HEK293 (cell line): ENCODE results near the gene SLC5A9.

Experiments used
- CTCF ChIA-PET: fragments of 350-600 bp; formaldehyde crosslinking; extraction: SDS; loops from one replicate; lab custom pipeline; 2021; ENCODE audit warnings: antibody characterized with exemption; lab: Yijun Ruan, JAX
- POLR2A ChIA-PET: fragments of 300-600 bp; formaldehyde crosslinking; extraction: SDS; loops from one replicate; lab custom pipeline; 2020; ENCODE audit warnings: antibody characterized with exemption, inconsistent platforms; lab: Yijun Ruan, JAX
- H3K27ac ChIP-seq: fragments of 200-500 bp; sonication (Bioruptor generic); 2 replicates; pipeline ENCODE4 v1.5.1; 2014; ENCODE audit warnings: low read depth, low read length, control low read depth, inconsistent platforms; ENCODE audit errors: extremely low read depth
- H3K36me3 ChIP-seq, 2 experiments: fragments of 200-500 bp in 1 of 2; sonication (Bioruptor generic) in 1 of 2; 1 replicate in 1 of 2; 2 replicates in 1 of 2; pipeline ENCODE4 v1.5.1; 2014 to 2017; ENCODE audit warnings: inconsistent platforms in 2 of 2, low read length in 2 of 2; ENCODE audit not compliant: control insufficient read depth in 2 of 2, insufficient read depth in 1 of 2
- H3K4me1 ChIP-seq: fragments of 200-500 bp; sonication (Bioruptor generic); 2 replicates; pipeline ENCODE4 v1.5.1; 2014; ENCODE audit warnings: mild to moderate bottlenecking, low read length, inconsistent platforms; ENCODE audit not compliant: control insufficient read depth, insufficient read depth
- H3K4me3 ChIP-seq: 2 replicates; pipeline ENCODE4 v1.5.1; 2011; ENCODE audit warnings: low read depth, mild to moderate bottlenecking, control low read depth, low read length, moderate library complexity
- H3K9me3 ChIP-seq: fragments of 200-500 bp; sonication (Bioruptor generic); 2 replicates; pipeline ENCODE4 v1.5.1; 2014; ENCODE audit warnings: low read depth, low read length, inconsistent platforms; ENCODE audit not compliant: control insufficient read depth, insufficient read depth
- BCL11B ChIP-seq: fragments of 450-650 bp; formaldehyde crosslinking; IDR thresholded peaks from 2 replicates; pipeline ENCODE4 v1.5.1; 2016; ENCODE audit warnings: low read depth, missing biosample characterization, missing genetic modification characterization
- EGR2 ChIP-seq: fragments of 450-650 bp; formaldehyde crosslinking; IDR thresholded peaks from 2 replicates; pipeline ENCODE4 v1.5.1; 2016; ENCODE audit warnings: low read depth, missing biosample characterization, missing genetic modification characterization
- GLIS1 ChIP-seq: fragments of 450-650 bp; formaldehyde crosslinking; IDR thresholded peaks from 2 replicates; pipeline ENCODE4 v1.5.1; 2016; ENCODE audit warnings: missing biosample characterization, missing genetic modification characterization
- HIC1 ChIP-seq: fragments of 450-650 bp; formaldehyde crosslinking; IDR thresholded peaks from 2 replicates; pipeline ENCODE4 v1.5.1; 2016; ENCODE audit warnings: missing biosample characterization, missing genetic modification characterization
- MEIS1 ChIP-seq: sonication (generic); formaldehyde crosslinking; IDR thresholded peaks from 2 replicates; pipeline ENCODE4 v1.8.1; 2022; ENCODE audit warnings: missing genetic modification reagents, mild to moderate bottlenecking, borderline replicate concordance
- PRDM1 ChIP-seq: fragments of 450-650 bp; formaldehyde crosslinking; IDR thresholded peaks from 2 replicates; pipeline ENCODE4; 2016; ENCODE audit warnings: missing biosample characterization, missing genetic modification characterization
- PRDM10 ChIP-seq: fragments of 450-650 bp; formaldehyde crosslinking; IDR thresholded peaks from 2 replicates; pipeline ENCODE4 v1.5.1; 2016; ENCODE audit warnings: missing biosample characterization, missing genetic modification characterization
- PRDM4 ChIP-seq: fragments of 450-650 bp; formaldehyde crosslinking; IDR thresholded peaks from 2 replicates; pipeline ENCODE4 v1.5.1; 2017; ENCODE audit warnings: missing biosample characterization, missing genetic modification characterization
- REPIN1 ChIP-seq: fragments of 450-650 bp; formaldehyde crosslinking; IDR thresholded peaks from 2 replicates; pipeline ENCODE4 v1.5.1; 2017; ENCODE audit warnings: missing biosample characterization, missing genetic modification characterization, low read depth
- SP2 ChIP-seq: fragments of 450-650 bp; formaldehyde crosslinking; IDR thresholded peaks from 2 replicates; pipeline ENCODE4 v1.5.1; 2016; ENCODE audit warnings: missing biosample characterization, missing genetic modification characterization
- ZBTB26 ChIP-seq: fragments of 450-650 bp; formaldehyde crosslinking; optimal IDR thresholded peaks from 2 replicates; pipeline ENCODE3; 2016; ENCODE audit warnings: missing biosample characterization, mild to moderate bottlenecking, missing genetic modification characterization
- ZEB2 ChIP-seq: fragments of 450-650 bp; formaldehyde crosslinking; IDR thresholded peaks from 2 replicates; pipeline ENCODE4 v1.5.1; 2016; ENCODE audit warnings: missing biosample characterization, missing genetic modification characterization
- ZFHX2 ChIP-seq: fragments of 450-650 bp; formaldehyde crosslinking; conservative IDR thresholded peaks from 2 replicates; pipeline ENCODE4 v1.5.1; 2016; ENCODE audit warnings: missing biosample characterization, missing genetic modification characterization
- ZNF169 ChIP-seq: fragments of 450-650 bp; formaldehyde crosslinking; IDR thresholded peaks from 2 replicates; pipeline ENCODE4 v1.5.1; 2016; ENCODE audit warnings: missing biosample characterization, missing genetic modification characterization
- ZNF175 ChIP-seq: fragments of 450-650 bp; formaldehyde crosslinking; IDR thresholded peaks from 2 replicates; pipeline ENCODE4 v1.5.1; 2016; ENCODE audit warnings: missing biosample characterization, missing genetic modification characterization
- ZNF24 ChIP-seq: fragments of 450-650 bp; formaldehyde crosslinking; IDR thresholded peaks from 2 replicates; pipeline ENCODE4 v1.5.1; 2016; ENCODE audit warnings: missing biosample characterization, missing genetic modification characterization
- ZNF366 ChIP-seq: fragments of 450-650 bp; formaldehyde crosslinking; conservative IDR thresholded peaks from 2 replicates; pipeline ENCODE4 v1.5.1; 2016; ENCODE audit warnings: missing biosample characterization, missing genetic modification characterization
- ZNF423 ChIP-seq: fragments of 450-650 bp; formaldehyde crosslinking; IDR thresholded peaks from 2 replicates; pipeline ENCODE4 v1.5.1; 2016; ENCODE audit warnings: missing biosample characterization, missing genetic modification characterization
- ZNF549 ChIP-seq: fragments of 450-650 bp; IDR thresholded peaks from 2 replicates; pipeline ENCODE4 v1.5.1; 2018; ENCODE audit warnings: missing biosample characterization, missing genetic modification characterization, mild to moderate bottlenecking, inconsistent platforms, moderate library complexity
- ZNF585B ChIP-seq: fragments of 450-650 bp; formaldehyde crosslinking; IDR thresholded peaks from 2 replicates; pipeline ENCODE4 v1.5.1; 2016; ENCODE audit warnings: missing biosample characterization, missing genetic modification characterization
- ZNF621 ChIP-seq: fragments of 450-650 bp; formaldehyde crosslinking; IDR thresholded peaks from 2 replicates; pipeline ENCODE4 v1.5.1; 2017; ENCODE audit warnings: missing biosample characterization, missing genetic modification characterization
- ZNF626 ChIP-seq: fragments of 450-650 bp; sonication (Bioruptor Pico); formaldehyde crosslinking; IDR thresholded peaks from 2 replicates; pipeline ENCODE4 v1.5.1; 2018; ENCODE audit warnings: missing biosample characterization, missing genetic modification characterization, inconsistent platforms
- ZNF670 ChIP-seq: fragments of 450-650 bp; formaldehyde crosslinking; IDR thresholded peaks from 2 replicates; pipeline ENCODE4 v1.5.1; 2016; ENCODE audit warnings: missing biosample characterization, missing genetic modification characterization, low read depth
- ZNF704 ChIP-seq: fragments of 450-650 bp; formaldehyde crosslinking; IDR thresholded peaks from 2 replicates; pipeline ENCODE4 v1.5.1; 2016; ENCODE audit warnings: missing biosample characterization, missing genetic modification characterization

Gene SLC5A9

GRCh38 chr1:48248356-48248755 lies 25.8 kb downstream of the SLC5A9 start (continued):
- no peak for TF ChIP-seq REPIN1 (tag by site-specific recombination)
- TF ChIP-seq SP2 (tag by site-specific recombination): no peak
- TF ChIP-seq ZFHX2 (tag by site-specific recombination): no peak
- TF ChIP-seq HIC1 (tag by site-specific recombination): no peak

GRCh38 chr1:48249868-48250267 lies 27.4 kb downstream of the SLC5A9 start:
- no peak overlapping the region for H3K4me3 ChIP-seq
- no peaks in the 10 kb centered on the region for H3K36me3 ChIP-seq
- no peak for TF ChIP-seq ZNF626 (tag by site-specific recombination)
- no peak for TF ChIP-seq ZNF175 (tag by site-specific recombination)
- no peak for TF ChIP-seq GLIS1
- TF ChIP-seq MEIS1 (CRISPR knock-in tag): no peak
- TF ChIP-seq ZNF585B (tag by site-specific recombination): no peak
- no peak for TF ChIP-seq ZNF169 (tag by site-specific recombination)
- TF ChIP-seq ZBTB26 (tag by site-specific recombination): no peak
- TF ChIP-seq ZNF704: no peak
- no peak for TF ChIP-seq ZNF621 (tag by site-specific recombination)
- TF ChIP-seq ZNF24 (tag by site-specific recombination): no peak
- no peak for TF ChIP-seq BCL11B
- no peak for TF ChIP-seq PRDM1 (tag by site-specific recombination)
- H3K4me1 ChIP-seq: no peaks in the 10 kb centered on the region
- no peaks in the 10 kb centered on the region for H3K9me3 ChIP-seq
- ChIA-PET POLR2A (no interaction called here), CTCF (interaction anchor here (0.6 to 1.4 kb wide), 5 partner anchors 11 to 81 kb away, joined by 3 to 8 read pairs (median 3); no protein-coding TSS in a partner anchor)
- no peak overlapping the region for H3K27ac ChIP-seq

GRCh38 chr1:48250572-48250971 lies 28.1 kb downstream of the SLC5A9 start:
- H3K4me3 ChIP-seq: no peak overlapping the region
- POLR2A ChIA-PET: no interaction called here
- no peaks in the 10 kb centered on the region for H3K36me3 ChIP-seq
- CTCF ChIA-PET: interaction anchor here (0.6 to 1.6 kb wide), 4 partner anchors 15 to 157 kb away, joined by 3 read pairs; no protein-coding TSS in a partner anchor
- no peaks in the 10 kb centered on the region for H3K9me3 ChIP-seq
- H3K27ac ChIP-seq: no peak overlapping the region
- no peaks in the 10 kb centered on the region for H3K4me1 ChIP-seq
- no peak for TF ChIP-seq ZNF366 (tag by site-specific recombination)
- no peak for TF ChIP-seq ZNF549 (tag by site-specific recombination)
- TF ChIP-seq EGR2 (tag by site-specific recombination): no peak
- no peak for TF ChIP-seq PRDM4 (tag by site-specific recombination)
- no peak for TF ChIP-seq ZEB2 (tag by site-specific recombination)
- no peak for TF ChIP-seq ZNF670 (tag by site-specific recombination)
- no peak for TF ChIP-seq PRDM10
- TF ChIP-seq ZNF423 (tag by site-specific recombination): no peak
